DMS153 (cell line): ENCODE measurements around the gene MKI67.

Source experiments
- DNase-seq: peaks from one replicate; lab custom pipeline; 2025; lab: John Stamatoyannopoulos, UW

The MKI67 gene

DNA sequence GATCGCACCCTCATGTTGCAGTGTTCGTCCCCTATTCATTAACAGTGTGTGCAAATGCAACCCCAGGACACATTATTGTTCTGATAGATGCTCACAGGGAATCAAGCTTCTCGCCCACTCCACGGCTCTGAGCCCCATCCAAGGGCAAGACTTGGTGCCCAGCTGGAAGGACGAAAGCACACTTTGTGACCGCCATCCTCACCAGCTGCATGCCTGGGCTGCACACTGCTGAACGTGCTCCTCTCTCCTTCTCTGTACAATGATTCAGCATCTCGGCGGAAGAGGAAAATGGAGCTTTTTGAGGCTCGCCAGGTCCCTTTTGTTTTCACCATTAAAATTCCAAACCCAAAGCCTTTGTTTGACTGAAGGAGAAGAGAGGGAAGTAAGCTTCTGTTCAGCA lies 41.9 kb downstream of the MKI67 start:
- DNase-seq, result no peak

DNA sequence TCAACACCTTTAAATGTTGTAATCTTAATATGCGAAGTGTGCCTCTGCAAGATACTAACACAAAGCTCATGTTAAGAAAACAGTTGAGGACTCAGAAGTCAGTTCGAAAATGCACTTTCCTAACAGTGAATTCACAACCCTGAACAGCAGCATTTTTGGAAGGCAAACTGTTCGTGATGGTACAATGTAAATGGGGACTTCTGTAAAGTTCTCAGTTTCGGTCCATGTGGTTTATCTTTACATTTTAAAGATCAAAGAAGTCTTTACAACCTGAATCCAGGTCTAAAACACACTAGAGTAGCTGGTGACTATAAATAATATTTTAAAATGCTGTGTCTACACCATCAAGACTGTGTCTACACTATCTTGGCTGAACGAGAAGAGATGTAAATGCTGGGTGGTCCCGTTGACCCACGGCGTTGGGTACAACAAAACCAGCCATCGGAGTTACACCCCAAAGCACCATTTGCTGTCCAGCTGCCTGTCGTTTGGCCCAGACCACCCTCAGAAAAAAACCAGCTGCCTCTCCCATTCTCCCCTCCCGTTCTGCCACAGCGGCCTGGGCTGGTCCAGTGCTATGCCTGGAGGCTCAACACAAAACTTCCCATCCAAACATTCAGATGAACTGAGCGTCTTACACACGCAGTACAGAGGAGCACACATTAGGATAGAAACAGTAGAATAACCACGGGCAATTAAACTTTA lies 42.9 kb downstream of the MKI67 start:
- no peak for DNase-seq

DNA sequence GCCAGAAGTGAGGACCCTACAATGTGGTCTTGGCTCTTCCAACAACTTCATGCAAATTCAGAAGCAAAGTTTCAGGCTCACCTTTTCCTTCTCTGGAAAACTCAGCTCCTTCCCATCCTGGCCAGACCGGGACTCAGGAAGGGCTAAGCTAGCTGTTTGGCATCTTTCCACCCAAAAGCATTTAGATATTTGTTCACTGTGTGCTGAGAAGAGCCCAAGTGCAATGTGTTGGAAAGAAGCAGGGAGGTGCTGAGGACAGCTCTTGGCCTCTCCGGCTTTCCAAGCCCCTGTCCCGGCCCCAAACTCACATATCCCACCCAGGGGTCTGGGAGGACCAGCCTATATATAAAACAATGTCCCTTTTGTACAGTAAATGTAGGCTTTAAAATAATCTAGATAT lies 44.5 kb downstream of the MKI67 start:
- DNase-seq, result no peak

DNA sequence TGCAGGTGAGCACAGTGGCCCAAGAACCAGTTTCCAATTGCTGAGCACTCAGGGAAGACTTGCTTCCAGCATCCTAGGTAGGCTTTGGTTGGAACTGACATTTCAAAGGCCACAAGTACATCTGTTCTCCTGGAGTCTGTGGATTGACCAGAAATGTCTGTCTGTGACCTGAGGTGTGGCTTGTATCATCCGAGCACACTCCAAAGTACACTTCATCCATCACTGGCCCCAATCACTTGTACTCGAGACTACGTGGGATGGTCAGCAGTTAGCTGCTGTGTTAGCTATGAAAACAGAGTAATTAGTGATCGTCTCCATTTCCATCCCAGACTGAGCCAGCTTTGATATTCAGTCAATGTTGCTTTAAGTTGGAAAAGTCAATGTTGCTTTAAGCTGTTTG lies 45.0 kb downstream of the MKI67 start:
- no peak for DNase-seq

DNA sequence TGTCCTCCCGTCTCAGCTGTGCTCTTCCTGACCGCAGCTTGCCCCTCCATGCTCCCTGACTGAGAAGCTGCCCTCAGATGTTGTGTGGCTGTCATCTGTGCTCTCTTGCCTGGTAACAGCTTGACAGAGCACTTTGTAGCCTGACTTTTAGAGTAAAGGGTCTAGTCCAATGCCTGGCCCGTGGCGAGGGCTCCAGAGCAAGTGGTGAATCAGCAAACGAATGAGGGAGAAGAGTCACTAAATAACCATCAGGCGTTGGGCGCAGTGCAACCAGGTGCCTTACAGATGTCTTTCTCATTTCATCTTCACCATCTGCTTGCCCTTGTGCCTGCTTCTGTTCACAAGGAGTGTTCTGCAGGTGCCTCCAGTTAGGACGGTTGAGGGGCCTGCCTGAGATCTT lies 45.6 kb downstream of the MKI67 start:
- DNase-seq, result no peak

DNA sequence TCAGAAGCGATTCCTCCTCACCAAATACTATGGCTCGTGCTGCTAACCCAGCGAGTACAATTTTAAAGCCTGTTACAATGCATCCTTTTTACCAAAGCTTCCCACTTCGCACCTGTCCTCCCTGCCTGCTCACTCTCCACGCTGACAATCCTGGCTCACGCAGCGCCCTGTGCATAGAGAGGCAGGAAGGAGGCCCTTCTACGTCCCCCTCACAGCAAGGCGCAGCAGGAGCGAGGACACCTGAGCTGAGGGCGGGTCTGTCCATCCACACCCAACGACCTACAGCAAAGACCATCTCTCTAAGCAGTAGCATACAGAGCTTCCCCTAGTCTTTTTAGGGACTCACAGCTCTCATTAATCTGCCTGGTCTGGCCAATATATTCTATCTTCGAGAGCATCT lies 46.0 kb downstream of the MKI67 start:
- DNase-seq, result no peak

DNA sequence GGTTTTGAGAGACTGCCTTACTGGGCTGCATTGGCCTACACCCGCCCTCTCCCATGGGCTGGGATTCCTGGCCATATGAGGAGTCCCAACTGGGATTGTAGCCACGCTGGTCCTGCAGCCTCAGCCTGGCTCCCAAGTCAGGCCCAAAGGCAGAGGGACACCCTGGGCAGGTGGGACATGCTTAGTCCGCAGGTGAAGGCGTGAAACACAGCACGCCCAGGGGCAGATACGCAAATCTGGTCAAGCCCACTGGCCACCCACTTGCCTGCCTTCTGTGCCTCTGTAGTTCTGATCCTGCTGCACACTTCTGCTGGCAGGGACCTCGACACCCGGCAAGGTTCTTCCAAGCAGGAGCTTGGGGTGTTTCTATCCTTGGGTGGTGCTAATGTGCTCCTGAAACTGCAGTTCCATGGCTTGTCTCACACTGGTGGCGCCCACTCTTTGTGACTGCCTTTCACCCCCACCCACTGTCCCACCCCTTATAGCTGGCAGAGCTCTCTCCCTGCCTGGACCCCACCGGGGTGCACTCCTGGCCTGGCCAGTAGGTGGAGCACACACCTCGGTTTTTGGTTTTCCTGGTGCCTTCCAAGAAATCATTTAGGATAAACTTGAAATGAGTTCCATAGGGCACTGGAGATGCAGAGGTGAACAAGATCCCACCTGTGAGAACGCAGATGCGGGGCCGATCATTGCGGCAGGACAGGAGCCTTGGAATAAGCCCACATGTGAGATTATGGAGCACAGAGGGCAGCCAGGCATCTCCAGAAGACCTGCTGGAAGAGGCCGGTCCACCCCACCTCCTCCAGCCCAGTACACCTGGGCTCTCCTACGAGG lies 47.9 kb downstream of the MKI67 start:
- DNase-seq, result no peak

DNA sequence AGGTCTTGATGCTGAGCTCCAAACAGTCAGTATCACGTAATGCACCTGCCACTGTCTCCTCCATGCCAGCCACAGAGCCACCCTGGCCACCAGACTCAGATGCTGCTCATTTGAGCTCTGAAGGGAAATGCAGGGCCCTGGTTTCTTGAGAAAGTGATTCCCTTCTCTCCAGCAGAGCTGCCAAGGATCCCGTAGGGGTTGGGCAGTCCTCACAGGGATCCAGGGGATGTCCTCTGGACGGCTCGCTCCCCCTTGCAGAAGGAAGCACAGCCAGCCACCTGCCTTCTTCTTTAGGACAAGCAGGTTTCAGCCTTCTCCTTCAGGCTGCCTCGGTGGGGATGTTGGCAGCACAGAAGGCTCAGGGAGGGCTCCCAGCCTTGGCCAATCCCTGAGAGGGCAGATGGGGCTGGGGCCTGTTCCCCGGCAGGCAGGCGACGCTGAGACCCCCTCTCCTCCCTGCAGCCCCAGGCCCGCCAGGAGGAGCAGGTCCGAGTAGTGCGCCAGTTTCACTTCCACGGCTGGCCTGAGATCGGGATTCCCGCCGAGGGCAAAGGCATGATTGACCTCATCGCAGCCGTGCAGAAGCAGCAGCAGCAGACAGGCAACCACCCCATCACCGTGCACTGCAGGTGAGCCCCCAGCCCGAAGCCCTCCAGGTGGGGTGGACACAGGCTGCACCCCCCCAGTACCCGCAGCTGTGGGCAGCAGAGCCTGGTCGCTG lies 48.9 kb downstream of the MKI67 start:
- no peak for DNase-seq

DNA sequence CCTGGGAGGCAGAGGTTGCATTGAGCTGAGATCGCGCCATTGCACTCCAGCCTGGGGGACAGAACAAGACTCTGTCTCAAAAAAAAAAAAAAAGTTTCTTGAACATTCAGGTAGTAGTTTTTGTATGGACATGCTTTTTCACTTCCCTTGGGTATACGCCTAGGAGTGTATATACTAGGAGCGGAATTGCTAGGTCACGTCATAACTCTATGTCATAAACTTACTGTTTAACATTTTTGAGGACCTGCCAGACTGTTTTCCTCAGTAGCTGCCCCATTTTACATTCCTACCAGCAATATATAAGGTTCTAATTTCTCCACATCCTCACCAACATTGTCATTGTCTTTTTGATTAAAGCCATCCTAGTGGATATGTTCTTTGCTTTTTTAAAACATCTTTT lies 51.6 kb downstream of the MKI67 start:
- no peak for DNase-seq

DNA sequence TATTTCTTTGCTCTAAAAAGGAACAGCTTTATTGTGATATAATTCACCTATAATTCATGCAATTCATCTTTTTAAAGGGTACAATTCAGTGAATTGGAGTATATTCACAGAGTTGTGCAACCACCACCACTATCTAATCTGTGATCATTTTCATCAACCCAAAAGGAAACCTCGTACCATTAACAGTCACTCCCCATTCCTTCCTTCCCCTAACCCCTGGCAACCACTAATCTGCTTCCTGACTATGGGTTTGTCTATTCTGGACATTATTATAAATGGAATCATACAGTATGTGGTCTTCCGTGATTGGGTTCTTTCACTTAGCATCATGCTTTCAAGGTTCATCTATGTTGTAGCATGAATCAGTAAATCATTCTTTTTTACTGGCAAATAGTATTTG lies 52.3 kb downstream of the MKI67 start:
- DNase-seq, result no peak

DNA sequence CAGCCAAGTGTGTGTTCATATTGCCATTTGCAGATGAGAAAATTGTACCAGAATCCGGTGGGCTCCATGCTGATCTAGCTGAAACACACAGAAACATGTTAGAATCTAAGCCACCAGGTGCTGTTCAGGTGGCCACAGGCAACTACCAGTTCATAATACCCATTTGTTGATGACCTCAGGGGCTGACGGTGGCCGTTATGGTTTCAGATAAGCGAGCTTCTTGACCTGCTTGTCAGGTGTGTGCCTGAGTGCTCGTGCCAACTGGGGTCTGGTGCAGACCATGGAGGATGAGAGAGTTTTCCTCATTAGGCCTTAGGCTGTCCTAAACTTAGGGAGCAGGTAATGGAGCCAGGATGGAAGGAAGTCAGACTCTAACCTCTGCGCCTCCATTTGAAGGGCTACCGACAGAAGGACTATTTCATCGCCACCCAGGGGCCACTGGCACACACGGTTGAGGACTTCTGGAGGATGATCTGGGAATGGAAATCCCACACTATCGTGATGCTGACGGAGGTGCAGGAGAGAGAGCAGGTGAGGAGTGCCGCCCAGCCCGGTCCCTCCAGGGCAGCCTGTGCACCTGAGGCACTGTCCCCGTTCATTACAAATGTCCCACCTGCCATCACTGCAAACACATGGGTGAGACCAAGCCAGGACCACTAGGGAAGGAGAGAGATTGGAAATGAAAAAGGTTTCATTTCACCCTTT lies 53.1 kb downstream of the MKI67 start:
- no peak for DNase-seq

DNA sequence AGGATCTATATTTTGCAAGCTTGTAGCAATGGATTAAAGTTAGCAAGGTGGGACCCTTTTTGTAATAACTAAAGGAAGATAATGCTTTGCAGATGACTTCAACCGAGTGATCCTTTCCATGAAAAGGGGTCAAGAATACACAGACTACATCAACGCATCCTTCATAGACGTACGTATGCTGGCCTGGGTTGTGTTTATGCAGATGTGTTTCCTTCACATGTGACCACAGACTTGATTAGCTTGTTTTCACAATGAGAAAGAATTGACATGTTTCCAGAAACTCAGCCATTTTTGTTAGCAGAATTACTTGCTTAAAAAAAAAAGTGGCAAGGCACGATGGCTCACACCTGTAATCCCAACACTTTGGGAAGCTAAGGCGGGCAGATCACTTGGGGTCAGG lies 54.2 kb downstream of the MKI67 start:
- DNase-seq, result no peak

DNA sequence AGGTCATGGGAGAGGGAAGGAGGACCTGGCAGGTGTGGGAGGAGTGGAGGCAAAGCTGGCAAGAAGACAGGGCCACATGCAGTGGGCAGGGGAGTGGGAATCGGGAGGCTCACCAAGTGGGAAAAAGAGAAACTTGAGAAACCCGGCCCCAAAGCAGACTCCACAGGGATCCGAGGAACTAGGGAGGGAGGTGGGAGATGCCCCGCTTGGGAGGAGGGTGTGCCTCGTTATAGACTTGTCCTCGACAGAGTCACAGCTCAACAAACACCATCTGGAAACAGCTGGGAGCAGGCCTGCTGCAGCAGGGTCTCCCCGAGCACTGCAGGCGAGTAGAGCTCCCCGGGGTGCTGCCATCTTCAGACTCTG lies 54.8 kb downstream of the MKI67 start:
- no peak for DNase-seq

DNA sequence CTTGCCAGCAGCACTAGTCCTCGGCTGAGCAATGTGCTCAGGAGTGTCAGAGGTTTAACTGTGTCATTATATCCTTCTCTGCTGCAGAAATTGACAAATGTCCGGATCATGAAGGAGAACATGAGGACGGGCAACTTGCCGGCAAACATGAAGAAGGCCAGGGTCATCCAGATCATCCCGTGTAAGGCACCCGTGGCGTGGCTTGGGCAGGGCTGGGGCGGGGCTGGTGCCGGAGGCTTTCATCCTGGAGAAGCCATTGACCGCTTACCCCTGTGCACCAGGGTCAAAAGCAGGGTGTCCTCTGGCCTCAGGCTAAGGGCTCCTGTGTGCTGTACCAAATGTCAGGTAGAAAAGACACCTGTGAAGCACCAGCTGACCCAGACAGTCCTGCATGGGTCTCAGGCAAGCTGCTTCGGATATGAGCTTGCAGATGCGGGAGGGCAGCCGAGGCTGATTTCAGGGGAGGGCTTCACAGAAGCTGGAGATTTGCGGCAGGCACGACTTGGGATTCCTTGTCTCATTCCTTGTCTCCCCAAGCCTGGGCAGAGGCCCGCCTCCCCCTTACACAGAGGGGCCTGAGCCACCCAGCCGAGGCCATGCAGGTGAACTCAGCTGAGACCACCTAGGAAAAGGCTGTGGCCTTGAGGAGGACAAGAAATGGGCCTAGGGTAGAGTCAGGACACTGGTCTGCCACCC lies 55.4 kb downstream of the MKI67 start:
- no peak for DNase-seq

DNA sequence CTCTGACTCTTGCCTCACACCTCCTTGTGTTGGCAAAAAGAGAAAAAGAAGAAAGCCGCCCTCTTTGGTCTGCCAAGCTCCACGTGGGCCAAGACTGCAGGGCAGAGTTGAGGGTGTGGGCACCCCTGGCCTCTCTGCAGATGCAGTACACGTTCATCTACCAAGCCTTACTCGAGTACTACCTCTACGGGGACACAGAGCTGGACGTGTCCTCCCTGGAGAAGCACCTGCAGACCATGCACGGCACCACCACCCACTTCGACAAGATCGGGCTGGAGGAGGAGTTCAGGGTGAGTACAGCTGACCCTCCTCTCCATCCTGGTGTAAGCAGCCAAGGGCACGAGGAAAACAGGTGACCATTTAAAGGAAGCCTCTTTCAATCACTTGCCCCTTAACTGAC lies 56.1 kb downstream of the MKI67 start:
- no peak for DNase-seq

DNA sequence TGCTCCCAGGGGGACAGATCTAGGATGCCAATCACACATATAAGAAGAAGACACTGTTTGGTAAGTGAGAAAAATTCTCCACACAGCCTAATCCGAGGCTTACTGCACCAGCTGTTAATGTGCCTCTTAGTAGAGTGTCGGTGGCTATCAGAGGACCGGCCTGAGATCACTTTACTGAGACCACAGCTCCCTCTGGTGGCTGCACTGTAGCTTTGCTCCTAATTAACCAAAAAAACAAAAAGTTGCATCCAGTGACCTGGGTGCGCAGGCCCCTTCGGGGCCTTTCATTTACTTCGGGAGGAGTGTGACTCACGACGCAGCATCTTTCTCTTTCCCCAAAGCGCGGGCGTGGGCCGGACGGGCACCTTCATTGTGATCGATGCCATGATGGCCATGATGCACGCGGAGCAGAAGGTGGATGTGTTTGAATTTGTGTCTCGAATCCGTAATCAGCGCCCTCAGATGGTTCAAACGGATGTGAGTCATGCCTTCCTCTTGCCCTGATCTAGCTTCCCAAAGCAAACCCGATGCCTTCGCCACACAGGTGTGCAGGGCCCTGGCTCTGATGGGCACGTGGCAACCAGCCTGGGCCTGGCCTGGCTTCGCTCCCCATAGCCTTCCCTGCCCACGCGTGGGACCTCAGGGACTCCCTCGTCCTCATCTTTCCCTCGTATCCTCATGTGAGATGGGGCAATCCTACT lies 56.7 kb downstream of the MKI67 start:
- DNase-seq, result peak; percentile 42

DNA sequence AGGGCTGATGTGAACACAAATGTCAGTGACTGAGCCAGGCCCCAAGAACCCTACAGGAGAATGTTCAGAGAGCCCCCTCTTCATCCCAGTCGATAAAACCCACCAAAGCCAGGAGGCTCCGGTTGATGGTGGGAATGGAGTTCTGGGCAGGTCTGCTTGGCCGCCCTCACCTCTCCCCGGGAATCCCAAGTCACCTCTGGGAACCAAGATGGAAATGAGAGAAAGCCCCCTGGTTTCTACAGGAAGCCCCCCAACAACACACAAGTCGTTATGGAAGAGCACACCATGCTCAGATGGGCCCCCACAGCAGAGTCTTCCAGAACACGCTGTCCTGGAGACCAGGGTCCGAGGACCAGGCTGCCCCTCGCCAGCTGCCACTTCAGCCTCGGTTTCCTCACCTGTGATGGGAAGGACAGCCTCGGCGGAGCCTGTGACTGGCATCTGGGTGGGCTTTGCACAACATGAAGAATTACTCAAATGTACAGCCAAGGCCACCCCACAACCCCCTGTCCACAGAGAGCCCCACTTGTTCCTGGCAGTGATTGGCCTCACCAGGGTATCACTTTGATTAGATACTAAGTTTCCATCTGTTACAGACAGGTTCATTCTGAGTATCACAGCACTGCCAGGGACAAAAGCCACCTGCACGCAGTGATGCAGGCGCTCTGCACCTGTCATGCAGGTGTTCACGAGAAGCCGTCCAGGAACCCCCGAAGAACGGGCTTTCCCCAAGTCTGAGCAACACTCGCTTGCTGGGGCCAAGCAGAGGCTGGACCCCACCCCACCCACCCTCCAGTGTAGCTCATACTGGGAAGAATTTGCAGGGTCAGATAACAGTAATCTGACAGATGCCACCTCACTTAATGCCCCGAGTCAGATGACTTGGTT lies 57.6 kb downstream of the MKI67 start:
- DNase-seq, result no peak

DNA sequence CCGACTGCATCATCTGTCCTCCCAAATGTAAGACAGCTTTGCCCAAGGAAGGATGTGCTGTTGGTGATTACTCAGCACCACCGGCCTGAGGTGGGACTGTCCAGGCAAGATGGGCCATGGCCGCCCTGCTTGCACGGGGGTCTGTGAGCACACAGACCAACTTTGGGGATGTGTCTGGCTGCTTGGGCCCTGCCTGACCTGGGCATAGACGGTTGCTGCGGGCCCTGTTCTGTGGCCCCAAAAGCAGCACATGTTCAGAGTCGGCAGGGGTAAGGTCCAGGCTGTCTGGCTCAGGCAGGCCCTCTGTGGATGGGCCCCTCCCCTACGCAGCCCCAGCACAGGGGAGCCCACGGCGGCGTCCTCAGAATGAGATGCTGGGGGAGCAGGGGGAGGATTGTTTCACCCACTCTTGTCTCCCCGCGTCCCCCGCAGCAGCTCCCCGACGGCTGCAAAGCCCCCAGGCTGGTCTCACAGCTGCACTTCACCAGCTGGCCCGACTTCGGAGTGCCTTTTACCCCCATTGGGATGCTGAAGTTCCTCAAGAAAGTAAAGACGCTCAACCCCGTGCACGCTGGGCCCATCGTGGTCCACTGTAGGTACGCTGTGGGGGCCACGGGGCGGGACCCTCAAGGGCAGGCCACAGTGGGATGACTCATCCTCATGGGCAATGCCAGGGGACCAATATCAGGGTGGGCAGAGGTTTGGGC lies 58.4 kb downstream of the MKI67 start:
- DNase-seq, result no peak

DNA sequence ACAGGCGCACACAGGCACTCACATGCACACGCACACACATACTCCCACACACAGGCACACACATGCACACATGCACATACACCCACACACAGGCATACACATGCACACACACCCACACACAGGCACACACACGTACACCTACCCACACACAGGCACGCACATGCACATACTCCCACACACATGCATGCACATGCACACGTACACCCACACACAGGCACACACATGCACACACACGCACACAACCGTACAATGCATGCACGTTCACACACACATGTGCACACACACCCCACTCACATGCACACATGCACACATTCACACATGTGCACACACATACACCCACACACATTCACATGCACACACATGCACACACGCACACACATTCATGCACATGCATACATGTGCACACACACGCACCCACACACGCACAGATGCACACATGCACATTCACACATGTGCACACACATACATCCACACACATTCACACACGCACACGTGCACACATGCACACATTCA lies 59.3 kb downstream of the MKI67 start:
- DNase-seq, result no peak
